BJ (cell line): ENCODE results near the gene OPCML. TPM values are rescaled to one million over a fixed set of nuclear protein-coding genes. Genes with fewer than 3 reads are reported as not detected.

Experiments
- CTCF ChIA-PET: fragments of 350-600 bp; formaldehyde crosslinking; extraction: SDS; loops from one replicate; lab custom pipeline; 2021; ENCODE audit warnings: antibody characterized with exemption, inconsistent platforms; lab: Yijun Ruan, JAX
- POLR2A ChIA-PET: fragments of 300-600 bp; sonication (Branson Sonifier 250); formaldehyde crosslinking; extraction: SDS; loops from one replicate; lab custom pipeline; 2021; ENCODE audit warnings: antibody characterized with exemption; lab: Charles Lee
- DNase-seq: peaks from one replicate; pipeline ENCODE4 v3.0.0-alpha.2; 2011; ENCODE audit warnings: low read depth
- H3K27me3 ChIP-seq: 2 replicates; pipeline ENCODE4 v1.6.0; 2011; ENCODE audit warnings: low read length; ENCODE audit not compliant: control insufficient read depth, insufficient read depth
- H3K36me3 ChIP-seq: 2 replicates; pipeline ENCODE4 v1.5.1; 2011; ENCODE audit warnings: low read length; ENCODE audit not compliant: control insufficient read depth, insufficient read depth
- H3K4me3 ChIP-seq: 2 replicates; pipeline ENCODE4 v1.5.1; 2011; ENCODE audit warnings: low read depth, mild to moderate bottlenecking, control low read depth, low read length
- CTCF ChIP-seq: IDR thresholded peaks from 2 replicates; pipeline ENCODE4 v1.5.1; 2011; ENCODE audit warnings: low read depth, mild to moderate bottlenecking, control low read depth, inconsistent platforms, low read length, moderate library complexity; ENCODE audit not compliant: insufficient read depth
- polyA plus RNA-seq: library from polyadenylated mRNA; depleted of rRNA; stranded (reverse); fragments of >200 nt; gene quantifications from 2 replicates; pipeline ENCODE4 v1.2.3, GENCODE V29; 2011

The OPCML gene
- polyA plus RNA-seq, 1 experiment, result 2.0 TPM

GRCh38 chr11:133029107-133029506 lies 503.2 kb downstream of the OPCML start:
- ChIA-PET CTCF (no interaction called here), POLR2A (no interaction called here)
- no peak for DNase-seq
- H3K36me3 ChIP-seq, result no peaks in the 10 kb centered on the region
- no peaks in the 10 kb centered on the region for H3K27me3 ChIP-seq
- TF ChIP-seq CTCF, result no peak
- H3K4me3 ChIP-seq, result no peak overlapping the region

GRCh38 chr11:133026952-133027351 lies 505.3 kb downstream of the OPCML start:
- DNase-seq, result no peak
- ChIA-PET POLR2A (no interaction called here), CTCF (no interaction called here)
- Histone ChIP-seq H3K27me3 (no peaks in the 10 kb centered on the region), H3K36me3 (no peaks in the 10 kb centered on the region), H3K4me3 (no peak overlapping the region)
- no peak for TF ChIP-seq CTCF

- ChIA-PET POLR2A (no interaction called here), CTCF (no interaction called here)
- no peak for DNase-seq
- no peak overlapping the region for H3K4me3 ChIP-seq
- H3K27me3 ChIP-seq, result no peaks in the 10 kb centered on the region
- H3K36me3 ChIP-seq, result no peaks in the 10 kb centered on the region
- no peak for TF ChIP-seq CTCF
Observed at GRCh38 chr11:133024301-133024700, 508.0 kb downstream of the OPCML start.

GRCh38 chr11:133023232-133023631 lies 509.1 kb downstream of the OPCML start:
- Histone ChIP-seq H3K27me3 (no peaks in the 10 kb centered on the region), H3K4me3 (no peak overlapping the region), H3K36me3 (no peaks in the 10 kb centered on the region)
- ChIA-PET CTCF (no interaction called here), POLR2A (no interaction called here)
- TF ChIP-seq CTCF, result no peak
- no peak for DNase-seq

- ChIA-PET CTCF (no interaction called here), POLR2A (no interaction called here)
- DNase-seq, result no peak
- no peak overlapping the region for H3K4me3 ChIP-seq
- H3K36me3 ChIP-seq, result no peaks in the 10 kb centered on the region
- TF ChIP-seq CTCF, result no peak
- no peaks in the 10 kb centered on the region for H3K27me3 ChIP-seq
Observed at GRCh38 chr11:133021553-133021952, 510.7 kb downstream of the OPCML start.
